SK-N-SH treated with all-trans-retinoic acid at 6 μM for 48 hours (cell line): ENCODE data around the gene SC5D.

Source experiments
- ATAC-seq: fragments of 200-7000 bp; cut with Tn5 transposase; 3 replicates; pipeline ENCODE4 v1.9.1; 2020; ENCODE audit warnings: mild to moderate bottlenecking, moderate library complexity
- ARNTL ChIP-seq: fragments of 450-650 bp; formaldehyde crosslinking; IDR thresholded peaks from 2 replicates; pipeline ENCODE4 v1.5.0; 2020; ENCODE audit warnings: low read depth, mild to moderate bottlenecking, moderate library complexity, borderline replicate concordance
- BACH2 ChIP-seq: fragments of 250-450 bp; sonication (Bioruptor Pico); IDR thresholded peaks from 2 replicates; pipeline ENCODE4 v1.9.0; 2021; ENCODE audit warnings: mild to moderate bottlenecking, borderline replicate concordance
- CSDC2 ChIP-seq: fragments of 250-450 bp; sonication (Bioruptor Pico); IDR thresholded peaks from 2 replicates; pipeline ENCODE4 v1.5.0; 2020; ENCODE audit warnings: mild to moderate bottlenecking, moderate library complexity
- CSRNP3 ChIP-seq: fragments of 250-450 bp; sonication (Bioruptor Pico); IDR thresholded peaks from 2 replicates; pipeline ENCODE4 v1.5.1; 2021; ENCODE audit warnings: mild to moderate bottlenecking, moderate library complexity
- ISL1 ChIP-seq: fragments of 250-450 bp; sonication (Bioruptor Pico); IDR thresholded peaks from 2 replicates; pipeline ENCODE4 v2.1.2; 2022; ENCODE audit warnings: mild to moderate bottlenecking, moderate library complexity
- OSR1 ChIP-seq: fragments of 250-450 bp; sonication (Bioruptor Pico); IDR thresholded peaks from 2 replicates; pipeline ENCODE4 v1.8.0; 2022; ENCODE audit warnings: moderate library complexity, mild to moderate bottlenecking, inconsistent platforms
- PATZ1 ChIP-seq: fragments of 250-450 bp; sonication (Bioruptor Pico); IDR thresholded peaks from 2 replicates; pipeline ENCODE4 v1.8.0; 2020; ENCODE audit warnings: mild to moderate bottlenecking, moderate library complexity, borderline replicate concordance
- POU6F1 ChIP-seq: fragments of 250-450 bp; sonication (Bioruptor Pico); IDR thresholded peaks from 2 replicates; pipeline ENCODE4 v1.8.0; 2021; ENCODE audit warnings: low read depth, mild to moderate bottlenecking, moderate library complexity, borderline replicate concordance
- PPARA ChIP-seq: fragments of 250-450 bp; sonication (Bioruptor Pico); IDR thresholded peaks from 2 replicates; pipeline ENCODE4 v1.5.0; 2020; ENCODE audit warnings: mild to moderate bottlenecking, borderline replicate concordance
- RARB ChIP-seq: fragments of 250-450 bp; sonication (Bioruptor Pico); IDR thresholded peaks from 2 replicates; pipeline ENCODE4 v1.8.0; 2021; ENCODE audit warnings: mild to moderate bottlenecking, moderate library complexity
- SNAI2 ChIP-seq: fragments of 250-450 bp; sonication (Bioruptor Pico); IDR thresholded peaks from 2 replicates; pipeline ENCODE4 v1.5.0; 2020; ENCODE audit warnings: mild to moderate bottlenecking, moderate library complexity
- TCF4 ChIP-seq: fragments of 250-450 bp; sonication (Bioruptor Pico); IDR thresholded peaks from 2 replicates; pipeline ENCODE4 v1.8.0; 2021; ENCODE audit warnings: mild to moderate bottlenecking, moderate library complexity, borderline replicate concordance
- ZC3H10 ChIP-seq: fragments of 250-450 bp; sonication (Bioruptor Pico); IDR thresholded peaks from 2 replicates; pipeline ENCODE4 v1.5.1; 2021; ENCODE audit warnings: mild to moderate bottlenecking, moderate library complexity
- ZFP3 ChIP-seq: fragments of 250-450 bp; sonication (Bioruptor Pico); IDR thresholded peaks from 2 replicates; pipeline ENCODE4 v1.5.0; 2020; ENCODE audit warnings: mild to moderate bottlenecking, moderate library complexity
- ZFP30 ChIP-seq: fragments of 450-650 bp; formaldehyde crosslinking; IDR thresholded peaks from 2 replicates; pipeline ENCODE4 v1.5.0; 2022; ENCODE audit warnings: mild to moderate bottlenecking, moderate library complexity
- ZNF565 ChIP-seq: fragments of 450-650 bp; formaldehyde crosslinking; conservative IDR thresholded peaks from 2 replicates; pipeline ENCODE4 v1.5.0; 2020; ENCODE audit warnings: low read depth, mild to moderate bottlenecking, moderate library complexity
- ZNF8 ChIP-seq: fragments of 450-650 bp; formaldehyde crosslinking; IDR thresholded peaks from 2 replicates; pipeline ENCODE4 v1.5.0; 2020; ENCODE audit warnings: mild to moderate bottlenecking, moderate library complexity
- TF ChIP-seq, protein P1 (sequence below): fragments of 250-450 bp; sonication (Bioruptor Pico); IDR thresholded peaks from 2 replicates; pipeline ENCODE4 v1.5.0; 2020; ENCODE audit warnings: mild to moderate bottlenecking, moderate library complexity

The SC5D gene

DNA sequence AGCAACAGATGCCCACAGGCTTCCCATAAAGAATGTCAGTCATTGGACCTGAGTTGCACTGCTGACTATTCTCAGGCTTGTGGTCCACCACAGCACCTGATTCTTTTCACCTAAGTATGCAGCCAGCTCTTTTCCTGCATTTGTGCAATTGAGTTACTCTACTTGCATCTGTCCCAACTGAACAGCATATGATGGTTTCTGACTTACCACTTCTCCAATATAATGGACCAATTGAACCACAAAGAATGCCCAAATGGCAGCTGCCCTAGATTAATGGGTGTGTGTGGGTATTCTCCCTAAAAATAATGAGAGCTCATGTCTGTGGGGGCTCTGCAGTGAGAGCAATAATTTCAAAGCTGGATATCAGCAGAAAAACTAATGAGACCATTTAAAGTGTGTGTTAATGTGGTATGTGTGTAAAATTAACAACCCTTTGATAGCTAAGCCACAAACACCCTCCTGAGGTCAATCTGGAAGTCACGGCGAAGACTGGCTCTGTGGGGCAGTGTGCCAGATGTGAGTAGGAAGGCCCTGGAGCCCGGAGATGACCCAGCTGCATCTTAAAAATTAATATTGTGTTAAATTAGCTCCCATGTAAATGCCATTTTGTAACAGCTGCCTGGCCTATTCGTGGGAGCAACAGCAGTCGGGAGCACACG, 43.8 kb downstream of the SC5D start:
- no peak for TF ChIP-seq ISL1
- no peak for TF ChIP-seq PATZ1 (CRISPR knock-in tag)
- no peak for TF ChIP-seq ZNF565
- no peak for TF ChIP-seq OSR1
- no peak for TF ChIP-seq RARB (CRISPR knock-in tag)
- no peak for TF ChIP-seq ARNTL (CRISPR knock-in tag)
- TF ChIP-seq ZFP30 (CRISPR knock-in tag) = no peak
- TF ChIP-seq POU6F1 (CRISPR knock-in tag) = no peak
- TF ChIP-seq SNAI2 (CRISPR knock-in tag) = no peak
- no peak for TF ChIP-seq BACH2 (CRISPR knock-in tag)
- no peak for TF ChIP-seq ZNF8
- no peak for TF ChIP-seq ZFP3 (CRISPR knock-in tag)
- no peak for TF ChIP-seq TCF4 (CRISPR knock-in tag)
- ATAC-seq = no peak

DNA sequence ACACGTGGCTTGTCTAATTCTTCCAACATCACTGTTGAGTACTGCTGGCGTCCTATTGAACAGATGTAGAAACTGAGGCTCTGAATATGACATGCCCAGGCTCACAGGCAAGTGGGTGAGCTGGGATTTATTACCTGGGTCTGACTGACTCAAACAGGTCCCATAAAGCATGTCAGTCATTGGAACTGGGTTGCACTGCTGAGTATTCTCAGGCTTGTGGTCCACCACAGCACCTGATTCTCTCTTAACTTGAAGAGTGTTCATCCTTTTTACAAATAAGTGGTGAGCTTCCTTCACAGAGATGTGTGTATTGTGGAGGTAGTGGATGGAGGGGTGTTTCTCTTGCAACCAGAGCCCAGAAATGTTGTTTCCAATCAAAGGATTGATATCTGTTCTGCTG, 44.5 kb downstream of the SC5D start:
- no peak for TF ChIP-seq ARNTL (CRISPR knock-in tag)
- TF ChIP-seq ZFP30 (CRISPR knock-in tag) = no peak
- no peak for TF ChIP-seq BACH2 (CRISPR knock-in tag)
- no peak for TF ChIP-seq CSDC2 (CRISPR knock-in tag)
- TF ChIP-seq ISL1 = no peak
- no peak for TF ChIP-seq ZNF565
- no peak for TF ChIP-seq OSR1
- no peak for TF ChIP-seq ZFP3 (CRISPR knock-in tag)
- no peak for TF ChIP-seq ZC3H10 (CRISPR knock-in tag)
- no peak for TF ChIP-seq TCF4 (CRISPR knock-in tag)
- TF ChIP-seq PPARA (CRISPR knock-in tag) = no peak
- TF ChIP-seq POU6F1 (CRISPR knock-in tag) = no peak
- TF ChIP-seq PATZ1 (CRISPR knock-in tag) = no peak
- no peak for TF ChIP-seq CSRNP3
- TF ChIP-seq, protein P1, sequence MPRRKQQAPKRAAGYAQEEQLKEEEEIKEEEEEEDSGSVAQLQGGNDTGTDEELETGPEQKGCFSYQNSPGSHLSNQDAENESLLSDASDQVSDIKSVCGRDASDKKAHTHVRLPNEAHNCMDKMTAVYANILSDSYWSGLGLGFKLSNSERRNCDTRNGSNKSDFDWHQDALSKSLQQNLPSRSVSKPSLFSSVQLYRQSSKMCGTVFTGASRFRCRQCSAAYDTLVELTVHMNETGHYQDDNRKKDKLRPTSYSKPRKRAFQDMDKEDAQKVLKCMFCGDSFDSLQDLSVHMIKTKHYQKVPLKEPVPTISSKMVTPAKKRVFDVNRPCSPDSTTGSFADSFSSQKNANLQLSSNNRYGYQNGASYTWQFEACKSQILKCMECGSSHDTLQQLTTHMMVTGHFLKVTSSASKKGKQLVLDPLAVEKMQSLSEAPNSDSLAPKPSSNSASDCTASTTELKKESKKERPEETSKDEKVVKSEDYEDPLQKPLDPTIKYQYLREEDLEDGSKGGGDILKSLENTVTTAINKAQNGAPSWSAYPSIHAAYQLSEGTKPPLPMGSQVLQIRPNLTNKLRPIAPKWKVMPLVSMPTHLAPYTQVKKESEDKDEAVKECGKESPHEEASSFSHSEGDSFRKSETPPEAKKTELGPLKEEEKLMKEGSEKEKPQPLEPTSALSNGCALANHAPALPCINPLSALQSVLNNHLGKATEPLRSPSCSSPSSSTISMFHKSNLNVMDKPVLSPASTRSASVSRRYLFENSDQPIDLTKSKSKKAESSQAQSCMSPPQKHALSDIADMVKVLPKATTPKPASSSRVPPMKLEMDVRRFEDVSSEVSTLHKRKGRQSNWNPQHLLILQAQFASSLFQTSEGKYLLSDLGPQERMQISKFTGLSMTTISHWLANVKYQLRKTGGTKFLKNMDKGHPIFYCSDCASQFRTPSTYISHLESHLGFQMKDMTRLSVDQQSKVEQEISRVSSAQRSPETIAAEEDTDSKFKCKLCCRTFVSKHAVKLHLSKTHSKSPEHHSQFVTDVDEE (CRISPR knock-in tag) = no peak
- no peak for ATAC-seq
